ENCODE results near the gene KLHDC9. TPM values are rescaled to one million over a fixed set of nuclear protein-coding genes. Genes with fewer than 3 reads are reported as not detected.

The KLHDC9 gene
- total and polyA plus RNA-seq, 8 donors, result 3.2 to 19.3 (median 6.8) TPM

DNA sequence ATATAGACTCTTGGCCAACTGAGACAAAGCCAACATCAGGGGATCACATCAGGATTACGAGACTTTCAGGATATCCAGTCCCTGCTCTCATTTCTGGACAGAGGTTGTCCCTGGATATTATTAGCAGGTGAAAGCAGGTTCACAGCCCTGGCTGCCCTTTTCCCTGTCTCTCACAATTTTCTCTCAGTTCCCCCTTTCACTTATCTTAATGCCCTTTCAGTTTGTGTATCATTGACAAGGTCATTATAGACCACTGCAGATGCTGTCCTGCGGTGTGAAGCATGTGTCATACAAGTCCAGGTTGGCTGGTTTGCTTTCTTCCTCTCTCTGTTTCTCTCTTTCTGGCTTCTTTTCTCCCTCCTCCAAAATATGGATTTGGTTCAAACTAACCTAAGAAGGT is 2.1 kb upstream of the KLHDC9 start:
- no peaks in the 10 kb centered on the region for H3K27me3 ChIP-seq
- 77 to 87% methylated on average over 2 of the region's 2 CpGs for WGBS, 2 donors
- intact Hi-C loops (cut with DNase I), result loop anchor here in 1 of 3 donors (10.0 kb wide), 1 partner anchor 101 kb away; no protein-coding TSS in a partner anchor
- H3K36me3 ChIP-seq, result no peaks in the 10 kb centered on the region
- ATAC-seq (no peak), FAIRE-seq (no peak), DNase-seq (no peak)
- H3K4me3 ChIP-seq, result no peak overlapping the region
- no peak overlapping the region for H3K27ac ChIP-seq
- no peaks in the 10 kb centered on the region for H3K9me3 ChIP-seq
- H3K4me1 ChIP-seq, result peaks cover 0 to 10% (median 3%) of the 10 kb centered on the region in 3 donors
- TF ChIP-seq, protein P1, sequence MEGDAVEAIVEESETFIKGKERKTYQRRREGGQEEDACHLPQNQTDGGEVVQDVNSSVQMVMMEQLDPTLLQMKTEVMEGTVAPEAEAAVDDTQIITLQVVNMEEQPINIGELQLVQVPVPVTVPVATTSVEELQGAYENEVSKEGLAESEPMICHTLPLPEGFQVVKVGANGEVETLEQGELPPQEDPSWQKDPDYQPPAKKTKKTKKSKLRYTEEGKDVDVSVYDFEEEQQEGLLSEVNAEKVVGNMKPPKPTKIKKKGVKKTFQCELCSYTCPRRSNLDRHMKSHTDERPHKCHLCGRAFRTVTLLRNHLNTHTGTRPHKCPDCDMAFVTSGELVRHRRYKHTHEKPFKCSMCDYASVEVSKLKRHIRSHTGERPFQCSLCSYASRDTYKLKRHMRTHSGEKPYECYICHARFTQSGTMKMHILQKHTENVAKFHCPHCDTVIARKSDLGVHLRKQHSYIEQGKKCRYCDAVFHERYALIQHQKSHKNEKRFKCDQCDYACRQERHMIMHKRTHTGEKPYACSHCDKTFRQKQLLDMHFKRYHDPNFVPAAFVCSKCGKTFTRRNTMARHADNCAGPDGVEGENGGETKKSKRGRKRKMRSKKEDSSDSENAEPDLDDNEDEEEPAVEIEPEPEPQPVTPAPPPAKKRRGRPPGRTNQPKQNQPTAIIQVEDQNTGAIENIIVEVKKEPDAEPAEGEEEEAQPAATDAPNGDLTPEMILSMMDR (IDR thresholded peaks at IDR 0.05), result no peak

DNA sequence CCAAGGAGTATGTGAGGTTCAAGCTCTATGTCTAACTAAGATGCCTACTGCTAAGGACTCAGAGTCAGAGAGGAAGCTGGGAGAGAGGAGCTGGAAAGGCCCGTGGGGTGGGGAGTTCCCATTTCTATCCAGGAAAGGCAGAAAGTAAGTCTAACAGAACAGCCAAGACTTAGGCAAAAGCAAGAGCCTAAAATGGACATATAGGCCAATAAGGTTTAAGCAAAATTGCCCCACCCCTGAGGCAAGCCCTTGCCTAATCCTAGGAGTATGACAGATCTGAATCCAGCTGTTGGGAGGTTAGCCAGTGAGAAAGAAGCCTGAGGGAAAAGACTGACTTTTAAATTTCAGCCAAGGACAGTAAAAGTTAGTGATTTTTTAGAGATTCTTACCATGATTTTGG is 1.6 kb upstream of the KLHDC9 start:
- intact Hi-C loops (cut with DNase I), result loop anchor here in 1 of 3 donors (10.0 kb wide), 1 partner anchor 102 kb away; no protein-coding TSS in a partner anchor
- Histone ChIP-seq H3K4me3 (no peak overlapping the region), H3K27me3 (no peaks in the 10 kb centered on the region), H3K9me3 (no peaks in the 10 kb centered on the region), H3K4me1 (peaks cover 0 to 10% (median 3%) of the 10 kb centered on the region in 3 donors), H3K36me3 (peaks cover 0 to 2% (median 0%) of the 10 kb centered on the region in 3 donors), H3K27ac (peak overlapping the region in 1 of 4 donors; percentile 19)
- WGBS, 2 donors, result 44 to 57% methylated on average over 1 of the region's 1 CpG
- ATAC-seq (no peak), DNase-seq (no peak), FAIRE-seq (no peak)
- TF ChIP-seq, protein P1 (IDR thresholded peaks at IDR 0.05), result no peak

DNA sequence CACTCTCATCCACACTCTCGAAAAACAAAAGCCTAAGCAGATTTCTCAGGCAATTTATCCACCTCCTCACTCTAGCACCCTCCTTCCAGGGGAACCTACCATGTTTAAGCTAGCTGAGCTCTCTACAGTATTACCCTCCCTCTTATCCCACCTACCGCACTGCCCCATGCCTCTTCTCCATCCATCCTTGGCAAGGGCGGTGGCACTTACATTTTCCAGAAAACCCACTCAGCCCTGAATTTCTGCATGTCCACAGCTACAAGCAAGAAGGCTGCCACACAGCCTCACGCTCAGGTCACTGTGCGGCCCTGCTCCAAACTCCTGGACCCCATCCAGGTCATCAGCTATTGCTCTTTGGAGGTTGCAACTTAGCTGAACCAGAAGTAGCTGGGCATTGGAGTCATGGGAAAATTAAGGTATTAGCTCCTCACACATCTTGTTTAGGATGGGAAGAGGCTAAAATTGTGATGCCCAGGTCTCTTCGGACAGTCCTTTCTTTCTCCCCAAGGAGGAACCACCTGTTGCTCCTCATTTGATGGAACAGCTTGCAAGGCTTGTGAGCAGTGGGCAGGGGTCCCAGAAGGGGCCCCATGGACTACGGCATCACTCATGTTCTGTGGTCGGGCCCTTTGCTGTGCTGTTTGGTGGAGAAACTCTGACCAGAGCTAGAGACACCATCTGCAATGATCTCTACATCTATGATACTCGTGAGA is 1.1 kb downstream of the KLHDC9 start:
- ATAC-seq (no peak), DNase-seq (no peak), FAIRE-seq (no peak)
- H3K4me3 ChIP-seq, result peak overlapping the region in 3 of 4 donors; percentile 69 to 86 (median 83)
- intact Hi-C loops (cut with DNase I), result loop anchor here in 1 of 3 donors (10.0 kb wide), 1 partner anchor 104 kb away; no protein-coding TSS in a partner anchor
- H3K9me3 ChIP-seq, result no peaks in the 10 kb centered on the region
- no peak overlapping the region for H3K27ac ChIP-seq
- no peaks in the 10 kb centered on the region for H3K27me3 ChIP-seq
- H3K4me1 ChIP-seq, result peaks cover 0 to 10% (median 3%) of the 10 kb centered on the region in 3 donors
- H3K36me3 ChIP-seq, result peaks cover 0 to 9% (median 0%) of the 10 kb centered on the region in 3 donors
- 53 to 61% methylated on average over 9 of the region's 9 CpGs for WGBS, 2 donors
- TF ChIP-seq, protein P1 (IDR thresholded peaks at IDR 0.05), result no peak

DNA sequence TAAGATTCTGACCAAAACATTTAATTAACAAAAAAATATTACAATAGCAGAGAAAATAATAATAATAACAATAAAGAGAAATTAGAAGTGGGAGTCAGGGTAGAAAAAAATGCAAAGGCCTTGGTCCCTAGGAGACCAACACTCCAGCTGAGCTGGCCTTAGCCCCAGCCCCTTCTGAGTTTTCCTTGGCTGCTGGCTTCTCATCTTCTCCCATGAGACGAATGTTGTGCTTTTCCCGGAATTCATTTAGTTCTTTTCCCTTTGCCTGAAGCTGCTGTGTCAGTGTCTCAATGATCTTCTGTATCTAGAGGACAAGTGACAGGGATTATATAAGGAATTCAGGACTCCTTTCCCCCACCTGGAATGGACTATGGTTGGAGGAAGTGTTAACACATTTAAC is 2.4 kb downstream of the KLHDC9 start:
- Histone ChIP-seq H3K27me3 (no peaks in the 10 kb centered on the region), H3K4me3 (no peak overlapping the region), H3K4me1 (peaks cover 0 to 10% (median 3%) of the 10 kb centered on the region in 3 donors), H3K27ac (no peak overlapping the region), H3K9me3 (no peaks in the 10 kb centered on the region), H3K36me3 (peaks cover 0 to 9% (median 0%) of the 10 kb centered on the region in 3 donors)
- intact Hi-C loops (cut with DNase I), result no loop called here
- no peak for ATAC-seq
- no peak for FAIRE-seq
- TF ChIP-seq, protein P1 (IDR thresholded peaks at IDR 0.05), result no peak
- no peak for DNase-seq
- 75 to 86% methylated on average over 2 of the region's 2 CpGs for WGBS, 2 donors

DNA sequence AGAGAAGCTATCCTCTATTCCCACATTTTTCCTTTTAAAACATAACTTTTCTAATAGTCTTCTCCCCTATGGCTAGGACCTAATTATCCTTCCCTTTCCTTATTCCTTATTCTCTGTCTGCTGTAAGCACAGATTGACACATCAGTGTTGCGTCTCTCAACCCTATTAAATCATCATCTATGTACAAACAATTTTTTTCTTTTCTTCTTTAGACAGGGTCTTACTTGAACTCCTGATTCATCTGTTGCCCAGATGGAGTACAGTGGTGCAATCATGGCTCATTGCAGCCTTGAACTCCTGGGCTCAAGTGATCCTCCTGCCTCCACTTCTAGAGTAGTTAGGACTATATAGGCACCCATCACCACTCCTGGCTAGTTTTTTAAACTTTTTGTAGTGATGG is 8.3 kb downstream of the KLHDC9 start:
- Histone ChIP-seq H3K27ac (no peak overlapping the region), H3K4me3 (no peak overlapping the region), H3K4me1 (no peaks in the 10 kb centered on the region), H3K27me3 (no peaks in the 10 kb centered on the region), H3K36me3 (peaks cover 0 to 8% (median 0%) of the 10 kb centered on the region in 3 donors), H3K9me3 (no peaks in the 10 kb centered on the region)
- intact Hi-C loops (cut with DNase I), result no loop called here
- FAIRE-seq, result no peak
- TF ChIP-seq, protein P1 (IDR thresholded peaks at IDR 0.05), result no peak
- no peak for ATAC-seq
- WGBS, 2 donors, result 97 to 100% methylated on average over 1 of the region's 1 CpG
- no peak for DNase-seq

All from pancreas (tissue), 10 donors.